ENCODE data around the gene FNDC3B. TPM values are rescaled to one million over a fixed set of nuclear protein-coding genes. Genes with fewer than 3 reads are reported as not detected.

Gene FNDC3B
- total RNA-seq, 2 experiments from 2014 or later, result 10.6 to 12.0 TPM

DNA sequence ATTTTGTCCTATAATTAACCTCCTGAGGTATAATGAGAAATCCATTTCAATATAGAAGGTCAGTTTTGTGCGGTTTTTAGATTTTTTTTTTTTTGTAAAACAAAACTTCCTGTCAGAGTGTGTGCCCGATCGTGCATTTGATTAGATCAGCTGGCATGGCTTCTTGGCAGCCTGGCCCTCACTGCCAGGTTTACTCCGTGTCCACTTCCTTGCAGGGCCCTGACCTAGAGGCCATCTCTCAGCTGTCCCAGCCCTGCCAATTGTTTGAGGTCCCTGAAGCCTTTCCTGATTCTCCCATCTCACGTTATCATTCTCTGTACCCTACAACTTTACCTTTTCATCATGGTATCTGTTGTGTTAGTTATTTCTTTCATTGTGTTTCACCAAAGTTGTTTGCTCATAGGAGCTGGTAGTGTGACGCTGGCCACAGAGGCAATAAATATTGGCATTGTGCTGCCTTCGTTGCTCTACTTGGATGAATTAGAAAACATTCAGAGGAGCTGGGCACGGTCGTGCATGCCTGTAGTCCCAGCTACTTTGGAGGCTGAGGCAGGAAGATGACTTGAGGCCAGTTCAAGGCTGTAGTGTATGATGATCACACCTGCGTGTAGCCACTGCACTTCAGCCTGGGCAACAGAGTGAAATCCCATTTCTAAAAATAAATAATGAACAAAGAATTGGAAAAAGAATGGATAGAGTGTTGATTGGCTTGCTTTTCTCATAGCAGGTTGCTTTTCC is 206.9 kb downstream of the FNDC3B start:
- TF ChIP-seq, protein P1, sequence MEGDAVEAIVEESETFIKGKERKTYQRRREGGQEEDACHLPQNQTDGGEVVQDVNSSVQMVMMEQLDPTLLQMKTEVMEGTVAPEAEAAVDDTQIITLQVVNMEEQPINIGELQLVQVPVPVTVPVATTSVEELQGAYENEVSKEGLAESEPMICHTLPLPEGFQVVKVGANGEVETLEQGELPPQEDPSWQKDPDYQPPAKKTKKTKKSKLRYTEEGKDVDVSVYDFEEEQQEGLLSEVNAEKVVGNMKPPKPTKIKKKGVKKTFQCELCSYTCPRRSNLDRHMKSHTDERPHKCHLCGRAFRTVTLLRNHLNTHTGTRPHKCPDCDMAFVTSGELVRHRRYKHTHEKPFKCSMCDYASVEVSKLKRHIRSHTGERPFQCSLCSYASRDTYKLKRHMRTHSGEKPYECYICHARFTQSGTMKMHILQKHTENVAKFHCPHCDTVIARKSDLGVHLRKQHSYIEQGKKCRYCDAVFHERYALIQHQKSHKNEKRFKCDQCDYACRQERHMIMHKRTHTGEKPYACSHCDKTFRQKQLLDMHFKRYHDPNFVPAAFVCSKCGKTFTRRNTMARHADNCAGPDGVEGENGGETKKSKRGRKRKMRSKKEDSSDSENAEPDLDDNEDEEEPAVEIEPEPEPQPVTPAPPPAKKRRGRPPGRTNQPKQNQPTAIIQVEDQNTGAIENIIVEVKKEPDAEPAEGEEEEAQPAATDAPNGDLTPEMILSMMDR (IDR thresholded peaks at IDR 0.05), result no peak
- peaks cover 15% of the 10 kb centered on the region for H3K9me3 Mint-ChIP-seq
- DNase-seq, result no peak
- H3K36me3 Mint-ChIP-seq (ENCODE audit: low read depth), result peaks cover 25% of the 10 kb centered on the region
- no peak overlapping the region for H3K4me3 Mint-ChIP-seq
- no peak overlapping the region for H3K27ac Mint-ChIP-seq
- ChIA-PET POLR2A (no interaction called here), CTCF (interaction anchor here (1.4 kb wide), 1 partner anchor 15 kb away, joined by 3 read pairs; no protein-coding TSS in a partner anchor)
- ATAC-seq, result no peak
- H3K4me1 Mint-ChIP-seq (ENCODE audit: low read depth), result peaks cover 15% of the 10 kb centered on the region
- intact Hi-C loops (cut with micrococcal nuclease), result no loop called here
- H3K27me3 Mint-ChIP-seq, result no peaks in the 10 kb centered on the region

DNA sequence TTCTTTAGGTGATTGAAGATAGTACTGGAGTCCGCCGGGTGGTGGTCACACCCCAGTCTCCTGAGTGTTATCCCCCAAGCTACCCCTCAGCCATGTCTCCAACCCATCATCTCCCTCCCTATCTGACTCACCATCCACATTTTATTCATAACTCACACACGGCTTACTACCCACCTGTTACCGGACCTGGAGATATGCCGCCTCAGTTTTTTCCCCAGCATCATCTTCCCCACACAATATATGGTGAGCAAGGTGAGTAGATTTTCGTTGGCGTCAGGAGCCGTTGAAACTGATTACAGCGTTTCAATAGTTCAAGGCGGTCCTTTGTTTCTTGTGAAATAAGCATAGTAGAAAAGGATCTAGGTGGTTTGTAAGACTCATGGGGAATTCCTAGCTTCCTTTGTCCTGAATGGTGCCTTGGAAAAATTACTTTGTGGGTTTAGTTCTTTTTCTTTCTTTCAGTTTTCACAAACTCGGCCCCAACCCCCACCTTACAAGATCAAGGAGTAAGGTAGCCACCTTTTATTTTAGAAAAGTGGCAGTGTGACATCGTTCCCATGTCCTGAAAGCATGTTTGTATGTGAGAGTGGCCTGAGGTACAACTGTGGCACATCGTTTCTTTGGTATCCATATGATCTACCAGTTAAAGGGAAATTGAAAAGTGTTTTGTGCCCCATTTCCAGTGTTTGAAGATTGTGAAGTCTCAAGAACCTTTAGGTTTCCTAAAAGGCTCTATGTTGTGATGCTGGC is 208.3 kb downstream of the FNDC3B start:
- Mint-ChIP-seq H3K4me3 (no peak overlapping the region), H3K9me3 (peaks cover 10% of the 10 kb centered on the region), H3K36me3 (ENCODE audit: low read depth) (peaks cover 21% of the 10 kb centered on the region), H3K4me1 (ENCODE audit: low read depth) (peaks cover 15% of the 10 kb centered on the region), H3K27ac (no peak overlapping the region), H3K27me3 (no peaks in the 10 kb centered on the region)
- TF ChIP-seq, protein P1 (IDR thresholded peaks at IDR 0.05), result no peak
- intact Hi-C loops (cut with micrococcal nuclease), result no loop called here
- ChIA-PET POLR2A (no interaction called here), CTCF (no interaction called here)
- ATAC-seq, result no peak
- DNase-seq, result no peak

DNA sequence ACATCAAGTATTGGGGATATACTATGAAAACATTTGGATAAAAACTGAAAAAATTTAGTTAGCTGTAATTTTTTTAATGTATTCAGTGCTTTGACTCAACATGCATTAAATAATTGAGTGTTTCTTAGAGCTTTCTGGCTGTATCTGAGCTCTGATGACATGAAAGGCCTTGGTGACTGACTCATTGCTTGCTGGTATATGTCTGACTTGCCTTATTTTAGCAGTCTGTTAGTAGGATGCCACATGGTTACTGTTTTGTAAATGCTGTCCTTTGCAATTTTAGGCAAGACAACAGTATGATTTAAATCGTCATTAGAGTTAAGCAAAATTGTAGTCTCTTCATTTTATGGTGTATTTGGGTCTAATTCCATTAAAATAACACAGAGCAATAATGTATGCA is 209.7 kb downstream of the FNDC3B start:
- CTCF ChIA-PET, result no interaction called here
- no peak overlapping the region for H3K27ac Mint-ChIP-seq
- H3K9me3 Mint-ChIP-seq, result no peaks in the 10 kb centered on the region
- no peaks in the 10 kb centered on the region for H3K27me3 Mint-ChIP-seq
- DNase-seq, result no peak
- H3K4me3 Mint-ChIP-seq, result no peak overlapping the region
- TF ChIP-seq, protein P1 (IDR thresholded peaks at IDR 0.05), result no peak
- H3K36me3 Mint-ChIP-seq (ENCODE audit: low read depth), result peaks cover 12% of the 10 kb centered on the region
- POLR2A ChIA-PET, result no interaction called here
- peaks cover 11% of the 10 kb centered on the region for H3K4me1 Mint-ChIP-seq (ENCODE audit: low read depth)
- intact Hi-C loops (cut with micrococcal nuclease), result no loop called here
- ATAC-seq, result no peak

DNA sequence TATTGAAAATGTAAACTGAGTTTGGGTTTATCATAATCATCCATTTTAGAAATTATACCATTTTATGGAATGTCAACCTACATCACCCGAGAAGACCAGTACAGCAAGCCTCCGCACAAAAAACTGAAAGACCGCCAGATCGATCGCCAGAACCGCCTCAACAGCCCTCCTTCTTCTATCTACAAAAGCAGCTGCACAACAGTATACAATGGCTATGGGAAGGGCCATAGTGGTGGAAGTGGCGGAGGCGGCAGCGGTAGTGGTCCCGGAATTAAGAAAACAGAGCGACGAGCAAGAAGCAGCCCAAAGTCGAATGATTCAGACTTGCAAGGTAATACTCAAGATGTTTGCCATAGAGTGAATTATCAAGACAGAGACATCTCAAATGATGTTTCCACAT is 211.8 kb downstream of the FNDC3B start:
- TF ChIP-seq, protein P1 (IDR thresholded peaks at IDR 0.05), result no peak
- H3K36me3 Mint-ChIP-seq (ENCODE audit: low read depth), result peaks cover 14% of the 10 kb centered on the region
- no peaks in the 10 kb centered on the region for H3K27me3 Mint-ChIP-seq
- H3K9me3 Mint-ChIP-seq, result no peaks in the 10 kb centered on the region
- intact Hi-C loops (cut with micrococcal nuclease), result no loop called here
- POLR2A ChIA-PET, result no interaction called here
- H3K27ac Mint-ChIP-seq, result no peak overlapping the region
- DNase-seq (no peak), ATAC-seq (no peak)
- CTCF ChIA-PET, result no interaction called here
- peaks cover 8% of the 10 kb centered on the region for H3K4me1 Mint-ChIP-seq (ENCODE audit: low read depth)
- H3K4me3 Mint-ChIP-seq, result no peak overlapping the region

DNA sequence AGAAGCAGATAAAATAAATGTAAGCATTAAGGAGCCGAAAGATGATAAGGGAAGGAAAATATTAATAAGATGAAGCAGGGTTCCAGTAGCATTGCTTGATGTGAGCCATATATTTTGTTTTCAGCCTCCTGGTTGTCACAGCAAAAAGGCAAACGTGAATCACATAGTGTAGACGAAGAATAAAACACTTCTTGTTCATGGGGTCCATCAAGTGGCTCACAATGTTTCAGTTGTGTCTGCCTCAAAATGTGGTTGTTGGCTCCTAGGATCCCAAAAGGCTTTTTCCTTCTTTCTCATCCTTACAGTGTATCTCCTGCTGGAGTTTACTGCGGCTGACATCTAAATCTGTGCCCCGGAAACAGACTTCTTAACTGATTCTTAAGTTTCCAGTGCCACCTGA is 213.8 kb downstream of the FNDC3B start:
- Mint-ChIP-seq H3K36me3 (ENCODE audit: low read depth) (peaks cover 10% of the 10 kb centered on the region), H3K9me3 (no peaks in the 10 kb centered on the region), H3K4me3 (no peak overlapping the region), H3K4me1 (ENCODE audit: low read depth) (no peaks in the 10 kb centered on the region), H3K27ac (no peak overlapping the region), H3K27me3 (no peaks in the 10 kb centered on the region)
- TF ChIP-seq, protein P1 (IDR thresholded peaks at IDR 0.05), result no peak
- ChIA-PET CTCF (no interaction called here), POLR2A (no interaction called here)
- ATAC-seq, result no peak
- intact Hi-C loops (cut with micrococcal nuclease), result no loop called here
- DNase-seq, result no peak

Measured in activated CD8-positive, alpha-beta T cell treated with anti-CD3 and anti-CD28 coated beads for 36 hours (primary cell).